Osteocyte (in vitro differentiated cells): ENCODE results near the gene CDH23. TPM values are rescaled to one million over a fixed set of nuclear protein-coding genes. Genes with fewer than 3 reads are reported as not detected.

Source experiments
- DNase-seq: peaks from one replicate; pipeline ENCODE4 v3.0.0; 2021; ENCODE audit warnings: mixed read lengths; ENCODE audit not compliant: unreplicated experiment; ENCODE audit errors: extremely low spot score
- H3K27ac Mint-ChIP-seq: one replicate; pipeline ENCODE4 v1.8.0; 2021; ENCODE audit warnings: mild to moderate bottlenecking, mixed read lengths; ENCODE audit not compliant: unreplicated experiment
- H3K27me3 Mint-ChIP-seq: one replicate; pipeline ENCODE4 v1.8.0; 2021; ENCODE audit warnings: mixed read lengths; ENCODE audit not compliant: unreplicated experiment
- H3K36me3 Mint-ChIP-seq: one replicate; pipeline ENCODE4 v1.8.0; 2021; ENCODE audit warnings: mixed read lengths; ENCODE audit not compliant: unreplicated experiment
- H3K4me1 Mint-ChIP-seq: one replicate; pipeline ENCODE4 v1.8.0; 2021; ENCODE audit warnings: mixed read lengths; ENCODE audit not compliant: unreplicated experiment
- H3K4me3 Mint-ChIP-seq: one replicate; pipeline ENCODE4 v1.8.0; 2021; ENCODE audit warnings: mild to moderate bottlenecking, moderate library complexity, mixed read lengths; ENCODE audit not compliant: unreplicated experiment
- H3K9me3 Mint-ChIP-seq: one replicate; pipeline ENCODE4 v1.8.0; 2021; ENCODE audit warnings: mixed read lengths; ENCODE audit not compliant: unreplicated experiment
- total RNA-seq: library from RNA; stranded (reverse); gene quantifications from 2 replicates; pipeline ENCODE4 v1.2.1, GENCODE V29; 2021
- TF ChIP-seq, protein P1 (sequence below): fragments of 200-600 bp; sonication (generic); IDR thresholded peaks from 2 replicates; pipeline ENCODE4 v1.5.0; 2021; ENCODE audit warnings: antibody characterized with exemption, mild to moderate bottlenecking, moderate library complexity

CDH23 gene
- total RNA-seq, 1 donor from 2014 or later, result not detected

DNA sequence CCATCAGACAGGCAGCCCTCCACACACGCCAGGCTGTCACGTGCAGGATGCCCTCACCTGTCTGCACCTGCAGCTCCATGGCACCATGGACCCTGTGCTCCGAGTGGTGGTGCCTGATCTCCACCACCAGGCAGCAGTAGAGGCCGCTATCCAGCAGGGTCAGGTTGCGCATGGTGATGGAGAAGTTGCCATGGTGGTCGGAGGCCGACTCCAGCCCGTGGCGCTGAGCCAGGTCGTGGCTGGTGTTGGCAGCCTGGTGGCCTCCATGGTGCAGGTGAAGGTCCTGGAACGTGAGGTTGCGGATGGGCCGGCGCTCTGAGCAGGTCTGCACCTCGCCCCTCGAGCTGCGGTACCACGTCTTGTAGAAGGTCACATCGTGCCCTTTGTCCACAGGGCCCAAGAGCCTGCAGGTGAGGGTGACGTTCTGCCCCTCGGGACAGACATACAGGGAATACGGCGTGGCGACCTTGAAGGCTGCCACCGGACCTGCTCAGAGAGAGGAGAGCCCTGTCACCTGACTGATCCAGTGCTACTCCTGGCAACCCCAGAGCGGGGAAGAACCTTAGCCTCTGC, 364.9 kb downstream of the CDH23 start:
- H3K36me3 Mint-ChIP-seq, result no peaks in the 10 kb centered on the region
- no peak overlapping the region for H3K4me3 Mint-ChIP-seq
- peaks cover 2% of the 10 kb centered on the region for H3K27me3 Mint-ChIP-seq
- no peak for DNase-seq
- H3K27ac Mint-ChIP-seq, result no peak overlapping the region
- H3K9me3 Mint-ChIP-seq, result no peaks in the 10 kb centered on the region
- TF ChIP-seq, protein P1, sequence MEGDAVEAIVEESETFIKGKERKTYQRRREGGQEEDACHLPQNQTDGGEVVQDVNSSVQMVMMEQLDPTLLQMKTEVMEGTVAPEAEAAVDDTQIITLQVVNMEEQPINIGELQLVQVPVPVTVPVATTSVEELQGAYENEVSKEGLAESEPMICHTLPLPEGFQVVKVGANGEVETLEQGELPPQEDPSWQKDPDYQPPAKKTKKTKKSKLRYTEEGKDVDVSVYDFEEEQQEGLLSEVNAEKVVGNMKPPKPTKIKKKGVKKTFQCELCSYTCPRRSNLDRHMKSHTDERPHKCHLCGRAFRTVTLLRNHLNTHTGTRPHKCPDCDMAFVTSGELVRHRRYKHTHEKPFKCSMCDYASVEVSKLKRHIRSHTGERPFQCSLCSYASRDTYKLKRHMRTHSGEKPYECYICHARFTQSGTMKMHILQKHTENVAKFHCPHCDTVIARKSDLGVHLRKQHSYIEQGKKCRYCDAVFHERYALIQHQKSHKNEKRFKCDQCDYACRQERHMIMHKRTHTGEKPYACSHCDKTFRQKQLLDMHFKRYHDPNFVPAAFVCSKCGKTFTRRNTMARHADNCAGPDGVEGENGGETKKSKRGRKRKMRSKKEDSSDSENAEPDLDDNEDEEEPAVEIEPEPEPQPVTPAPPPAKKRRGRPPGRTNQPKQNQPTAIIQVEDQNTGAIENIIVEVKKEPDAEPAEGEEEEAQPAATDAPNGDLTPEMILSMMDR, result no peak
- H3K4me1 Mint-ChIP-seq, result peaks cover 12% of the 10 kb centered on the region

DNA sequence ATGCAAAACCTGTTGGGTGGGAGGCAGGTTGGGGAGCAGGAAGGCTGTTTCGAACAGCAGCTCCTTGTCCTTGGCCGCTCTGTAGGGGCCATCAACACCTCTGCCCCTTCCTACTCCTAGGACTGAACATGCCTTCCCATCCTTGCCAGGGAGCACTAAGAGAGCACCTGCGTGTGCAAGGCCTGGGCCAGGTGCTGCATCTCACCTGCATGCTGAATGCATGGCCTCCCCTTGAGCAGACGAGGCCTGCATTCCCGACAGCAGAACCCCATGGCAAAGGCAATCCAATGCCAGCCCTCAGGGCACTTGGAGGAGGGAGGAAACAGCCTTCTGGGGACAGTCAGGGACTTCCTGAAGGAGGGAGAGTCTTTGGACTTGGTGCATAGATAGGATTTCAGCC, 365.6 kb downstream of the CDH23 start:
- Mint-ChIP-seq H3K27me3 (no peaks in the 10 kb centered on the region), H3K36me3 (no peaks in the 10 kb centered on the region), H3K4me1 (peaks cover 19% of the 10 kb centered on the region), H3K27ac (no peak overlapping the region), H3K4me3 (no peak overlapping the region), H3K9me3 (no peaks in the 10 kb centered on the region)
- TF ChIP-seq, protein P1, result no peak
- DNase-seq, result no peak

DNA sequence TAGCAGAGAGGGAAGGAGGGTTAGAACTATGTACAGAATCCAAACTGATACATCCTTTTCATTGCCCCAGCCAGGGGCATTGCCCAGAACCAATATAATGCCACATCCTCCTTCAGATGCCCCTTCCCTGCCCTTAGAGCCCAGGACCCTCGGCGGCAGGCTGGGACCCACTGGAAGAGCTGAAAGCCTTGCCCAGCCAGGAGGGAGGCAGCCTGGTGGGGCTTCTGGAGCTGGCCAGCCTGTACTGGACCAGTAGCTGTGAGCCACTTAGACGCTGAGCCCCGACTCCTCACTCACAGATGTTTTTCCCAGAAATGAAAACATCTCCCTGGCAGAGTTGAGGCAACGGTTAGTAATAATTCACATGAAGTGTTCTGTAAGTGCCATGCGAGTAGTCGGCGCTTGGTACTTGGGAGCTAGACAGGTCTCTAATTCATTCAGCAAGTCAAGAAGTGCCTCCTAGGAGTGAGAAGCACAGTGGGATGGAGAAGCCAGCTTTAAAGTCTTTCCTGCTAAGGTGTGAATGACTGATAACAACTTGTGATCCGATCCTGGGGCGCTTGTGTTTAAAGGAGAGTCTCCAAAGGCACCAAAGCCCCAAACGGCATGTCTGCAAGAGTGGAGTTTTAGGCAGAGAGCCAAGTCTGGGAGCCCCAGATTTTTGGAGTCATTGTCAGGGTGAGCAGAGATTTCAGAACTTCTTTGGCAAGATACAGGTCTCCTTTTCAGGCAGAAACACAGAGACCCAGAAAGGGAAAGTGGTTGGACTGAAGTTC, 366.8 kb downstream of the CDH23 start:
- Mint-ChIP-seq H3K36me3 (no peaks in the 10 kb centered on the region), H3K27me3 (no peaks in the 10 kb centered on the region), H3K4me3 (no peak overlapping the region), H3K9me3 (no peaks in the 10 kb centered on the region), H3K27ac (no peak overlapping the region), H3K4me1 (peaks cover 27% of the 10 kb centered on the region)
- TF ChIP-seq, protein P1, result no peak
- no peak for DNase-seq

DNA sequence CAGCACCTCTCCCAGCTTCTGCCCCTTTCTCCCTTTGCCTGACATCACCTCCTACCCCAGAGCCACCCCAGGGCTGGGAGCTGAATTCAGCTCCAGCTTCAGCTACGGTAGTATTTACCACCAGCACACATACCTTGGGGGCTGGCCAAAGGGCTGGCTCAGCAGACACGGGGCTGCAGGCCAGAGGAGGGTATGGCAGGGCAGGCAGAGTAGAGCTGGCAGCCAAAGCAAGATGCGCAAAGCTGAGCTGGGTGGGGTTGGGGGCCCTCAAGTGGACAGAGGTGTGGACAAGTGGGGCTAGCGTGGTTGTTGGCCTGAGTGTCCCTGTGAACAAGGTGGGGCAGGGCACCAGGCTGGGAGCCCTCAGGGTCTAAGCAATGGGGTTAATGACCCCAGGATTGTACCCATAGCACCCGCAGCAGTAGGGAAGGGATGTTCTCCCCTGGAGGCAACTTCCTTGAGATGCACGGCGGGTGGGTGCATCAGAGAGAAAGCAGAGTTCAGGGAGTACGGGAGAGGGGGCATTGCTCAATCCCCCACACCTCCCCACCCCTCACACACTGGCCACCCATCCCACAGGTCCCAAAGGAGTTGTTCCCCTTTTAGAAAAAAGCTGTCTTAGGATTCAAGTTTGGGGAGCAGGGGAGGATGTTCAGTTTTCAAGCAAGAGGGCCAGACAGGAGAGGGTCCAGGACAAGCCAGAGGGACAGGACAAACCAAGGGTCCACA, 368.6 kb downstream of the CDH23 start:
- no peaks in the 10 kb centered on the region for H3K9me3 Mint-ChIP-seq
- no peaks in the 10 kb centered on the region for H3K27me3 Mint-ChIP-seq
- H3K27ac Mint-ChIP-seq, result peak overlapping the region; percentile 18
- no peaks in the 10 kb centered on the region for H3K36me3 Mint-ChIP-seq
- DNase-seq, result no peak
- TF ChIP-seq, protein P1, result no peak
- no peak overlapping the region for H3K4me3 Mint-ChIP-seq
- peaks cover 31% of the 10 kb centered on the region for H3K4me1 Mint-ChIP-seq
